ENCODE measurements around the gene CCDC14.
"Not testable (repeated sequence)": the region's sequence is repeated elsewhere in the genome, so short reads cannot be mapped to it uniquely, and the experiment has no call there.

Gene CCDC14

GRCh38 chr3:123919353-123919752 is 41.7 kb downstream of the CCDC14 start:
- H3K4me3 ChIP-seq (ENCODE audit: low read length), result no peak overlapping the region
- TF ChIP-seq CTCF (conservative IDR thresholded peaks at IDR 0.05; ENCODE audit: low read length), result no peak
- DNase-seq (ENCODE audit: low read depth), result no peak

GRCh38 chr3:123914829-123915228 is 46.2 kb downstream of the CCDC14 start:
- no peak overlapping the region for H3K4me3 ChIP-seq (ENCODE audit: low read length)
- no peak for TF ChIP-seq CTCF (conservative IDR thresholded peaks at IDR 0.05; ENCODE audit: low read length)
- DNase-seq (ENCODE audit: low read depth), result no peak

- H3K4me3 ChIP-seq (ENCODE audit: low read length), result no peak overlapping the region
- TF ChIP-seq CTCF (conservative IDR thresholded peaks at IDR 0.05; ENCODE audit: low read length), result no peak
- no peak for DNase-seq (ENCODE audit: low read depth)
Observed at GRCh38 chr3:123909785-123910184, 51.2 kb downstream of the CCDC14 start.

- no peak overlapping the region for H3K4me3 ChIP-seq (ENCODE audit: low read length)
- TF ChIP-seq CTCF (conservative IDR thresholded peaks at IDR 0.05; ENCODE audit: low read length), result no peak
- DNase-seq (ENCODE audit: low read depth), result no peak
Observed at GRCh38 chr3:123907720-123908119, 53.3 kb downstream of the CCDC14 start.

- DNase-seq (ENCODE audit: low read depth), result no peak
- no peak overlapping the region for H3K4me3 ChIP-seq (ENCODE audit: low read length)
- no peak for TF ChIP-seq CTCF (conservative IDR thresholded peaks at IDR 0.05; ENCODE audit: low read length)
Observed at GRCh38 chr3:123899300-123899865, 61.6 kb downstream of the CCDC14 start.

GRCh38 chr3:123893012-123893411 is 68.0 kb downstream of the CCDC14 start:
- DNase-seq (ENCODE audit: low read depth), result no peak
- no peak overlapping the region for H3K4me3 ChIP-seq (ENCODE audit: low read length)
- no peak for TF ChIP-seq CTCF (conservative IDR thresholded peaks at IDR 0.05; ENCODE audit: low read length)

GRCh38 chr3:123892195-123892594 is 68.8 kb downstream of the CCDC14 start:
- H3K4me3 ChIP-seq (ENCODE audit: low read length), result no peak overlapping the region
- TF ChIP-seq CTCF (conservative IDR thresholded peaks at IDR 0.05; ENCODE audit: low read length), result no peak
- DNase-seq (ENCODE audit: low read depth), result no peak

GRCh38 chr3:123890991-123891390 is 70.0 kb downstream of the CCDC14 start:
- not testable (repeated sequence) for DNase-seq (ENCODE audit: low read depth); H3K4me3 ChIP-seq (ENCODE audit: low read length)

GRCh38 chr3:123890162-123890561 is 70.9 kb downstream of the CCDC14 start:
- not testable (repeated sequence) for DNase-seq (ENCODE audit: low read depth)

More at GRCh38 chr3:123890162-123890561, 70.9 kb downstream of the CCDC14 start:
- not testable (repeated sequence) for H3K4me3 ChIP-seq (ENCODE audit: low read length)

All from AG10803 (cell line).